Measurements from ENCODE around the gene CNTN2.

CNTN2 gene

DNA sequence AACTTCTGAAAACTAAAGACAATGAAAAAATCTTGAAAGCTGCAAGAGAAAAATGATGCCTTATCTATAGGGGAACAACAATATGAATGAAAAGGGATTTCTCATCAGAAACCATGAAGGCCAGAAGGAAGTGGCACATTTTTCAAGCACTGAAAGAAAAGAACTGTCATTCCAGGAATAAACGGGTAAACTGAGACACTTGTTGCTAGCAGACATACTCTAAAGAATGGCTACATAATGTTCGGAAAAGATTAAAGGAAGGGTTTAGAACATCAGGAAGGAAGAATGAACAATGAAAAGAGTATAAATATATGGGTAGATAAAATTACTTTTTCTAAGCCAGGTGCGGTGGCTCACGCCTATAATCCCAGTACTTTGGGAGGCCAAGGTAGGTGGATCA, 64.3 kb downstream of the CNTN2 start:
- TF ChIP-seq TAF1 (IDR thresholded peaks at IDR 0.05; ENCODE audit: borderline replicate concordance, low read depth, low read length) (no peak), POLR2A (IDR thresholded peaks at IDR 0.05; ENCODE audit: low read depth, low read length) (no peak), POLR2AphosphoS5 (IDR thresholded peaks at IDR 0.05; ENCODE audit: low read depth, low read length) (no peak)
- DNase-seq (ENCODE audit: insufficient read length) (no peak), FAIRE-seq (no peak)

GRCh38 chr1:205108464-205108863, 65.5 kb downstream of the CNTN2 start:
- FAIRE-seq (no peak), DNase-seq (ENCODE audit: insufficient read length) (no peak)
- no peak for TF ChIP-seq POLR2AphosphoS5 (IDR thresholded peaks at IDR 0.05; ENCODE audit: low read depth, low read length)
- no peak for TF ChIP-seq TAF1 (IDR thresholded peaks at IDR 0.05; ENCODE audit: borderline replicate concordance, low read depth, low read length)
- TF ChIP-seq POLR2A (IDR thresholded peaks at IDR 0.05; ENCODE audit: low read depth, low read length), result no peak

GRCh38 chr1:205109269-205109668, 66.3 kb downstream of the CNTN2 start:
- DNase-seq (ENCODE audit: insufficient read length), result no peak
- FAIRE-seq, result no peak
- TF ChIP-seq POLR2A (IDR thresholded peaks at IDR 0.05; ENCODE audit: low read depth, low read length) (no peak), TAF1 (IDR thresholded peaks at IDR 0.05; ENCODE audit: borderline replicate concordance, low read depth, low read length) (no peak), POLR2AphosphoS5 (IDR thresholded peaks at IDR 0.05; ENCODE audit: low read depth, low read length) (no peak)

DNA sequence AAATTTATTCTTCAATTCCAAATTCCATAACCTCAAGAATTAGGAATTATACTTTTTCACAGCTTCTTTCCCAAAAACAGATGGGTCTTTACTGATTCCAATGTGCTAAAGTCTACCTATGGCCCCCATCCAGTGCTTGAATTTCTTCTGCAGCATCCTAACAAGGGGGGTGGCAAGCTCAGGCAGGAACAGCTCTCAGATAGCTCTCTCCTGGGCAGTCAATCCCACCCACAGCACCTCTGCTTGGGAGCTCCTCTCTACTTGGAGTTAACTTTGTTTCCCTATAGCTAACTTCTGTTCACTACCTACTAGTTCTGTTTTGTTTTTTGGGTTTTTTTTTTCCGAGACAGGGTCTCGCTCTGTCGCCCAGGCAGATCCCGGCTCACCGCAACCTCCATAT, 66.7 kb downstream of the CNTN2 start:
- no peak for DNase-seq (ENCODE audit: insufficient read length)
- TF ChIP-seq POLR2A (IDR thresholded peaks at IDR 0.05; ENCODE audit: low read depth, low read length), result no peak
- TF ChIP-seq TAF1 (IDR thresholded peaks at IDR 0.05; ENCODE audit: borderline replicate concordance, low read depth, low read length), result no peak
- FAIRE-seq, result no peak

- TF ChIP-seq POLR2A (IDR thresholded peaks at IDR 0.05; ENCODE audit: low read depth, low read length) (no peak), POLR2AphosphoS5 (IDR thresholded peaks at IDR 0.05; ENCODE audit: low read depth, low read length) (no peak), TAF1 (IDR thresholded peaks at IDR 0.05; ENCODE audit: borderline replicate concordance, low read depth, low read length) (no peak)
- DNase-seq (ENCODE audit: insufficient read length), result no peak
- FAIRE-seq, result peak; percentile 14
These were observed 68.3 kb downstream of the CNTN2 start for GRCh38 chr1:205111354-205111753.

DNA sequence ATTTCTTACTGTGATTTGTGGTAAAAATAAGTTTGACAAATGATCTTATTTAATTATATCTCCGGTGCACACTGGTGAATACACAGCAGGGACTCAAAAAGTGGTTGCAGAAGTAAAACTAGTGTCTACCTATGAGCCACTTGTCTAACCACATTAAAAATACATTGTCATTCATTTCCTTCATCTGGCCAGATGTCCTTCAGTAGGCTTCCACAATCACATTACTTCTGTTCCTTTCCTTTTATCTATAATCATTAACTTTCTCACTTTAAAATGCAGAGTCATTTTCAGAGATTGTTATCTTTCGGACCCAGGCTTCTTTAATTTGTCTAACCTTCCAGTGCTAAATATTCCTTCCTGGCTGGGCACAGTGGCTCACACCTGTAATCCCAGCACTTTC, 75.7 kb downstream of the CNTN2 start:
- TF ChIP-seq POLR2AphosphoS5 (IDR thresholded peaks at IDR 0.05; ENCODE audit: low read depth, low read length) (no peak), TAF1 (IDR thresholded peaks at IDR 0.05; ENCODE audit: borderline replicate concordance, low read depth, low read length) (no peak), POLR2A (IDR thresholded peaks at IDR 0.05; ENCODE audit: low read depth, low read length) (no peak)
- FAIRE-seq (no peak), DNase-seq (ENCODE audit: insufficient read length) (no peak)

DNA sequence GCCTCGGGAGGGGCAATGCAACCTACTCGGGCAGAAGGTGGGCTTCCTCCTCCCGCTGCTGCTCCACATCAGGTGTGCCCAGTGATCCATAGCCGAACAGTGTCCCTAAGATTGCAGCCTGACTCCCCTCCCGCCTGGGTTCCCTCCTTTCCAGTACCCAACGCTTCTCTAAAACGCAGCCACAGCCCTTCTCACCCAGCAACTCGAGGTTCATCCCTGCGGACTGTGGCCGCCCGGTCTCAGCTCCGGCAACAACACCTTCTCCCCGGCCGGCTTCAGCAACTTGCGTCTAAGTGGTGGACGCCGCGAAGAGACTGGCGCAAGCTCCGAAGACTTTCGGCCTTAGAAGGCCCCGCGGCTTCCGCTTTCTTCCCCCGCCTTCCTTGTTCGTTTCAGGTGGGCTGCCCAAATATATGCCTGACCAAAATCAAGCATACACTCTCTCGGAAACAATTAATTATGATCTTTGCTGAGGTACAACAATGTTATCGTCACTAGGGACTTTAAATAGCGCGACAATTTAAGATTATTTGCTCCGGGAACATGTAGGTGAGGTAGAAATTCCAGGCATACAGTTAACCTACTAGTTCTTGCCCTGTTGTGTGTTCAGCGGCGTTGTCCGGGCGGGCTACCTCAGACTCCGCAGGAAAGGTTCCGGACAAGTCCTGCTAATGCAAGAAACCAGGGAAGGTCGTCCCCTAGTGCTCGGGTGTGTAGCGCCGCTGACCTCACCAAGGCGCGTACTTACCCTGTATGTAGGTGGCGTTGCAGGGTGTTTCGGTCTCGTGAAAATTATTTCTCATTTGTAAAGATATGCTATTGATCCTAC, 78.9 kb downstream of the CNTN2 start, which contains the start of gene RBBP5:
TSS of gene RBBP5 (minus strand) at position 319 of the 829 bp plus-strand sequence. CDS start at position 214, 105 bp downstream.
- DNase-seq (ENCODE audit: insufficient read length) (peak; percentile 77), FAIRE-seq (peak; percentile 95)

GRCh38 chr1:205122489-205122882, 79.5 kb downstream of the CNTN2 start:
- no peak for DNase-seq (ENCODE audit: insufficient read length)
- TF ChIP-seq POLR2AphosphoS5 (IDR thresholded peaks at IDR 0.05; ENCODE audit: low read depth, low read length) (no peak), TAF1 (IDR thresholded peaks at IDR 0.05; ENCODE audit: borderline replicate concordance, low read depth, low read length) (no peak), POLR2A (IDR thresholded peaks at IDR 0.05; ENCODE audit: low read depth, low read length) (no peak)
- no peak for FAIRE-seq

More for the DNA sequence above, 78.9 kb downstream of the CNTN2 start, which contains the start of gene RBBP5:
- TF ChIP-seq TAF1 (IDR thresholded peaks at IDR 0.05; ENCODE audit: borderline replicate concordance, low read depth, low read length), result peak; percentile 94
- peak; percentile 98 for TF ChIP-seq POLR2AphosphoS5 (IDR thresholded peaks at IDR 0.05; ENCODE audit: low read depth, low read length)
- TF ChIP-seq POLR2A (IDR thresholded peaks at IDR 0.05; ENCODE audit: low read depth, low read length), result peak; percentile 99

DNA sequence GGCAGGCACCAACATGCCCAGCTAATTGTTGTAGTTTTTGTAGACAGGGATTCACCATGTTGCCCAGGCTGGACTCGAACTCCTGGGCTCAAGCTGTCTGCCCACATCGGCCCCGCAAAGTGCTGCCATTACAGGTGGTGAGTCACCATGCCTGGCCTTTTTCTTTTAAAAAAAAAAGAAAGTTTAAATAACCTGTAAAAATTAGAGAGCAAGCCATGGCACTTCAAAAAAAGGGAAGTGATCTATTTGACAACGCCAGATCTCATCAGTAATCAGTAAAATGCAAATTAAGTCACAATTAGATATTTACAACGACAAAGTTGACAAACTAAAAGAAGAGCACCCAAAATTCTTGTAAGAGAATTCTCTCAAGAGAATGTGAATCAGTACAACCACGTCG, 81.7 kb downstream of the CNTN2 start:
- DNase-seq (ENCODE audit: insufficient read length) (no peak), FAIRE-seq (no peak)
- TF ChIP-seq POLR2A (IDR thresholded peaks at IDR 0.05; ENCODE audit: low read depth, low read length), result no peak
- no peak for TF ChIP-seq POLR2AphosphoS5 (IDR thresholded peaks at IDR 0.05; ENCODE audit: low read depth, low read length)
- TF ChIP-seq TAF1 (IDR thresholded peaks at IDR 0.05; ENCODE audit: borderline replicate concordance, low read depth, low read length), result no peak

DNA sequence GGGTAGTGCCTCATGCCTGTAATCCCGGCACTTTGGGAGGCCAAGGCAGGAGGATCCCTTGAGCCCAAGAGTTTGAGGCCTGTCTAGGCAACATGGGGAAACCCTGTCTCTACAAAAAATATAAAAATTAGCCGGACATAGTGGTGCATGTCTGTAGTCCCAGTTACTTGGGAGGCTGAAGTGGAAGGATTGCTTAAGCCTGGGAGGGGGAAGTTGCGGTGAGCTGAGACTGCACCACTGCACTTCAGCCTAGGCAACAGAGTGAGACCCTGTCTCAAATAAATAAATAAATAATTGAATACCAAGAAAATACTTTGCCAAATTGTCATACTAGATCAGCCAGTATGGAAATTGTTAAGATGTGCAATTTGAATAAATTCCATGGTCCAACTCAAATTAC, 84.6 kb downstream of the CNTN2 start:
- no peak for FAIRE-seq
- TF ChIP-seq TAF1 (IDR thresholded peaks at IDR 0.05; ENCODE audit: borderline replicate concordance, low read depth, low read length) (no peak), POLR2AphosphoS5 (IDR thresholded peaks at IDR 0.05; ENCODE audit: low read depth, low read length) (no peak)
- DNase-seq (ENCODE audit: insufficient read length), result no peak

Measured in GM12892 (cell line).